Adrenal gland (tissue), 12 donors: ENCODE results near the gene RELN. TPM values are rescaled to one million over a fixed set of nuclear protein-coding genes. Genes with fewer than 3 reads are reported as not detected.

Experiments used
- DNase-seq, 7 donors: peaks; one replicate each; pipeline ENCODE4 v3.0.0-alpha.2; 2019 to 2020
- H3K27ac ChIP-seq, 5 donors: fragments of 200-600 bp; sonication (generic) in 4 of 5; 1 replicate in 3 of 5; 2 replicates in 2 of 5; pipeline versions ENCODE4 v1.5.1 to v1.8.0; 2016 to 2020; ENCODE audit warnings: mild to moderate bottlenecking in 1 of 5
- H3K27me3 ChIP-seq: fragments of 200-600 bp; 2 replicates; pipeline ENCODE4 v1.8.0; 2021
- H3K36me3 ChIP-seq, 2 donors: fragments of 200-600 bp; replicated peaks in 1 of 2; 1 replicate in 1 of 2; 2 replicates in 1 of 2; pipeline versions ENCODE4 v1.5.1 to v1.8.0; 2018 to 2022
- H3K4me1 ChIP-seq, 2 donors: fragments of 200-600 bp; replicated peaks in 1 of 2; 1 replicate in 1 of 2; 2 replicates in 1 of 2; pipeline versions ENCODE4 v1.5.1 to v1.8.0; 2018 to 2021
- H3K4me3 ChIP-seq, 4 donors: fragments of 200-600 bp; sonication (generic) in 3 of 4; one replicate each; pipeline ENCODE4 v1.5.1; 2016 to 2018
- H3K9me3 ChIP-seq, 3 donors: fragments of 200-600 bp; sonication (generic) in 1 of 3; replicated peaks in 1 of 3; 1 replicate in 2 of 3; 2 replicates in 1 of 3; pipeline versions ENCODE4 v1.5.1 to v1.8.0; 2016 to 2021
- CTCF ChIP-seq, 6 experiments: fragments of 450-650 bp in 4 of 6; fragments of 200-600 bp in 2 of 6; sonication (generic) in 1 of 6; IDR thresholded peaks; 1 replicate in 5 of 6; 2 replicates in 1 of 6; pipeline versions ENCODE4 v1.5.1 to v1.8.0; 2016 to 2021; ENCODE audit warnings: antibody characterized with exemption in 6 of 6, mild to moderate bottlenecking in 2 of 6, moderate library complexity in 1 of 6
- POLR2A ChIP-seq, 2 donors: fragments of 450-650 bp; IDR thresholded peaks; one replicate each; pipeline ENCODE4 v1.6.1; 2017; ENCODE audit warnings: antibody characterized with exemption in 2 of 2, mild to moderate bottlenecking in 2 of 2, moderate library complexity in 1 of 2
- WGBS, 4 donors: extraction: QIAGEN DNeasy Blood & Tissue Kit in 2 of 4; methylation state at CpG; one replicate each; pipeline versions ENCODE4 v1.1.5 to v1.1.7; 2013 to 2017; 5-methylcytosine and 5-hydroxymethylcytosine counted together
- intact Hi-C, 2 donors: fragments of 100-400 bp; cut with DNase I; formaldehyde crosslinking; loops; one replicate each; pipeline versions ENCODE4 v1.14.1 to v1.15.0; 2022 to 2023
- polyA plus RNA-seq, 3 donors: library from polyadenylated mRNA; stranded (reverse); fragments of 200-250 nt in 2 of 3; fragments of 350-450 nt in 1 of 3; fragmentation: Illumina TruSeq in 1 of 3; extraction: RNeasy Lipid Tissue Mini Kit (QIAGEN cat#74804) in 1 of 3; gene quantifications; one replicate each; pipeline ENCODE4 v1.2.3, GENCODE V29; 2013 to 2014
- total RNA-seq, 9 donors: library from RNA; depleted of rRNA in 4 of 9; stranded (reverse); fragments of >200 nt in 4 of 9; fragments of 120-200 nt in 1 of 9; fragmentation: NEBNext Ultra II Directional in 1 of 9; extraction: Animal tissue kit (Norgen Biotek cat#: 25700) in 1 of 9; gene quantifications; one replicate each; pipeline versions ENCODE4 v1.1.0 to v1.2.4, GENCODE V29; 2013 to 2023
- donor health status: healthy with polysubstance abuse.
- donor health status: Bipolar disorder and iron deficiency.
- donor health status: DM: yes; HTN: yes; CAD: no.
- donor health status: DM: no; HTN: no; CAD: no.
- donor health status: DM: no; HTN: no; CAD: no.
- donor health status: DM: yes; HTN: yes; CAD: no.

RELN gene
- total and polyA plus RNA-seq, 12 donors: 0.88 to 7.9 (median 2.3) TPM

DNA sequence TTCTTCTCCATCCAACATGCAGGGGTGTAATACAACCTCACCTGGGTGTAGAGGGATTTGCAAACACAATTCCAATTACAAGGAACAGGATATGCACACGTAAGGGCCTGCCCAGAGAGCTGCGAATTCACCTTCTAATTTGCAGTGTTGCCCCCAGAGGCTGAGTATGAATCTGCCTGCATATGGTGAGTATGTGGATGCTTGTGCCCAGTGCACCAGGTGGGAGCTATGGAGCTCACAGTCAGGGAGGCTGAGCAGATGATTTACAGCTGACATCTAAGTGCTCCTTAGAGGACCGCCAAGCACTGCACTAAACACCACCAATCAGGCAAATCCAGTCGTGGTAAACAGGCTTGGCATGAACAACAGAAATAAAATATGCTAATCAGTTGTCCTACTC lies 132.0 kb downstream of the RELN start:
- H3K27me3 ChIP-seq: no peaks in the 10 kb centered on the region
- no peak overlapping the region for H3K4me3 ChIP-seq
- H3K27ac ChIP-seq: no peak overlapping the region
- H3K9me3 ChIP-seq: no peaks in the 10 kb centered on the region
- TF ChIP-seq CTCF (IDR thresholded peaks at IDR 0.05) (no peak), POLR2A (IDR thresholded peaks at IDR 0.05) (no peak)
- WGBS, 4 donors: 21 to 39% (median 30%) methylated on average over 4 of the region's 4 CpGs
- H3K36me3 ChIP-seq: no peaks in the 10 kb centered on the region
- no peaks in the 10 kb centered on the region for H3K4me1 ChIP-seq
- DNase-seq: no peak
- intact Hi-C loops: no loop called here

DNA sequence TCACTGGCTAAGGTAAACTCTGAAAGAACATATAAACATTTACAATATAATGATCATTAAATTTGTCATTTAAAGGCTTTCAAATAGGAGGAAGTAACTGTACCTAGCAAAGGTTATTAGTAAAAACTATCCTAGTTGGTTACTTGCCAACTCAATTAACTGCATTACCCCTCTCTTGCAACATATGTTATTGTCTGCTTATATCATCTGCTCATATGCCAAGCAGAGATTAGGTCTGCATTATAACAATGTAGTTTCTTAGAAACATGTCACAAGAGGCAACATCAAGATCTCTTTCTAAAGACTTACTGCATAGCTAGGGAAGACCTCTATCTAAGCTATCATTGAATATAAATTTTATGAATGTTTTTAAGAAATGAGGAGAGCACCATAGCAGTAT lies 132.5 kb downstream of the RELN start:
- Histone ChIP-seq H3K4me3 (no peak overlapping the region), H3K27me3 (no peaks in the 10 kb centered on the region), H3K4me1 (no peaks in the 10 kb centered on the region), H3K36me3 (no peaks in the 10 kb centered on the region), H3K27ac (no peak overlapping the region), H3K9me3 (no peaks in the 10 kb centered on the region)
- TF ChIP-seq CTCF (IDR thresholded peaks at IDR 0.05): no peak
- TF ChIP-seq POLR2A (IDR thresholded peaks at IDR 0.05): no peak
- intact Hi-C loops: no loop called here
- DNase-seq: no peak

- Histone ChIP-seq H3K36me3 (no peaks in the 10 kb centered on the region), H3K4me3 (no peak overlapping the region), H3K27ac (no peak overlapping the region), H3K9me3 (no peaks in the 10 kb centered on the region), H3K4me1 (no peaks in the 10 kb centered on the region), H3K27me3 (no peaks in the 10 kb centered on the region)
- no peak for DNase-seq
- TF ChIP-seq POLR2A (IDR thresholded peaks at IDR 0.05): no peak
- no peak for TF ChIP-seq CTCF (IDR thresholded peaks at IDR 0.05)
- intact Hi-C loops: no loop called here
These were observed 133.8 kb downstream of the RELN start for GRCh38 chr7:103855671-103856070.

GRCh38 chr7:103854611-103855010 lies 134.8 kb downstream of the RELN start:
- H3K4me3 ChIP-seq: no peak overlapping the region
- H3K27me3 ChIP-seq: no peaks in the 10 kb centered on the region
- no peak overlapping the region for H3K27ac ChIP-seq
- no peaks in the 10 kb centered on the region for H3K36me3 ChIP-seq
- TF ChIP-seq POLR2A (IDR thresholded peaks at IDR 0.05): no peak
- no peak for TF ChIP-seq CTCF (IDR thresholded peaks at IDR 0.05)
- no peaks in the 10 kb centered on the region for H3K4me1 ChIP-seq
- intact Hi-C loops: no loop called here
- H3K9me3 ChIP-seq: no peaks in the 10 kb centered on the region
- WGBS, 4 donors: 69 to 85% (median 72%) methylated on average over 3 of the region's 3 CpGs
- DNase-seq: no peak
